Endothelial cell of umbilical vein (primary cell): ENCODE measurements around the gene ARPC2. TPM values are rescaled to one million over a fixed set of nuclear protein-coding genes. Genes with fewer than 3 reads are reported as not detected.

Experiments
- BruUV-seq: library from RNA; stranded (reverse); fragments of 400-500 nt; replicated peaks from 2 replicates; lab custom pipeline; 2021; lab: Mats Ljungman, UMichigan
- CTCF ChIA-PET: fragments of 300-600, 350-600 bp; sonication (Branson Sonifier 250); formaldehyde crosslinking; loops from one replicate; lab custom pipeline; 2021; ENCODE audit warnings: antibody characterized with exemption, inconsistent platforms; lab: Charles Lee
- POLR2A ChIA-PET: fragments of 300-600, 350-600 bp; sonication (Branson Sonifier 250); formaldehyde crosslinking; loops from one replicate; lab custom pipeline; 2021; ENCODE audit warnings: antibody characterized with exemption, inconsistent platforms; lab: Charles Lee
- DNase-seq: peaks from one replicate; pipeline ENCODE4 v3.0.0-alpha.2; 2011; ENCODE audit warnings: low read depth, low spot score
- FAIRE-seq: peaks from 2 replicates; lab custom pipeline; 2011; peaks lifted over from hg19 to GRCh38; lab: Jason Lieb, UNC
- H2AFZ ChIP-seq: 2 replicates; pipeline ENCODE4 v1.6.0; 2012; ENCODE audit warnings: low read depth, low read length, control low read depth, inconsistent platforms
- H3K27ac ChIP-seq: 2 replicates; pipeline ENCODE4 v1.5.1; 2011; ENCODE audit warnings: low read depth, mild to moderate bottlenecking, control low read depth, low read length, moderate library complexity; ENCODE audit not compliant: insufficient read depth
- H3K27me3 ChIP-seq, 2 experiments: 2 replicates each; pipeline versions ENCODE4 v1.6.0 to v1.6.1; 2011; ENCODE audit warnings: low read length in 2 of 2, mixed read lengths in 1 of 2; ENCODE audit not compliant: control insufficient read depth in 2 of 2, insufficient read depth in 2 of 2
- H3K36me3 ChIP-seq, 2 experiments: 2 replicates in 1 of 2; 3 replicates in 1 of 2; pipeline ENCODE4 v1.5.1; 2011; ENCODE audit warnings: low read length in 2 of 2, mild to moderate bottlenecking in 1 of 2, moderate library complexity in 1 of 2; ENCODE audit not compliant: control insufficient read depth in 2 of 2, insufficient read depth in 2 of 2; ENCODE audit errors: extremely low read depth in 1 of 2
- H3K4me1 ChIP-seq: 3 replicates; pipeline ENCODE4 v1.5.1; 2011; ENCODE audit warnings: mild to moderate bottlenecking, low read length; ENCODE audit not compliant: control insufficient read depth, insufficient read depth; ENCODE audit errors: extremely low read depth
- H3K4me2 ChIP-seq: 2 replicates; pipeline ENCODE4 v1.6.1; 2011; ENCODE audit warnings: low read length, control low read depth, mixed read lengths; ENCODE audit not compliant: insufficient read depth
- H3K4me3 ChIP-seq, 3 experiments: fragments of 200-600 bp in 1 of 3; sonication (generic), shearing (Covaris generic) in 1 of 3; replicated peaks in 1 of 3; 2 replicates each; pipeline ENCODE4 v1.5.1; 2011 to 2016; ENCODE audit warnings: control low read depth in 3 of 3, low read length in 3 of 3, mild to moderate bottlenecking in 2 of 3, inconsistent platforms in 1 of 3, low read depth in 1 of 3, moderate library complexity in 1 of 3; ENCODE audit not compliant: insufficient read depth in 1 of 3
- H3K79me2 ChIP-seq: 2 replicates; pipeline ENCODE4 v1.6.0; 2012; ENCODE audit warnings: low read length, inconsistent platforms; ENCODE audit not compliant: control insufficient read depth, insufficient read depth
- H3K9ac ChIP-seq: replicated peaks from 2 replicates; pipeline ENCODE3; 2011; ENCODE audit warnings: low read length, control low read depth; ENCODE audit not compliant: insufficient read depth; ENCODE audit errors: extremely low read depth
- H3K9me1 ChIP-seq: replicated peaks from 3 replicates; pipeline ENCODE4 v1.6.0; 2011; ENCODE audit warnings: mild to moderate bottlenecking, low read length; ENCODE audit not compliant: control insufficient read depth, insufficient read depth; ENCODE audit errors: extremely low read depth
- H3K9me3 ChIP-seq: replicated peaks from 2 replicates; pipeline ENCODE4 v1.5.1; 2012; ENCODE audit warnings: low read length, inconsistent platforms; ENCODE audit not compliant: control insufficient read depth, insufficient read depth
- H4K20me1 ChIP-seq: replicated peaks from 2 replicates; pipeline ENCODE3; 2011; ENCODE audit warnings: mild to moderate bottlenecking, low read length; ENCODE audit not compliant: control insufficient read depth, insufficient read depth; ENCODE audit errors: extremely low read depth
- EZH2 ChIP-seq: IDR thresholded peaks from 2 replicates; pipeline ENCODE4 v1.6.1; 2012; ENCODE audit warnings: borderline replicate concordance, low read depth, mild to moderate bottlenecking, moderate library complexity, low read length, inconsistent platforms; ENCODE audit not compliant: severe bottlenecking
- FOS ChIP-seq: IDR thresholded peaks from 2 replicates; pipeline ENCODE4 v1.6.1; 2011; ENCODE audit warnings: mild to moderate bottlenecking, low read length, moderate library complexity, borderline replicate concordance; ENCODE audit not compliant: insufficient read depth
- GATA2 ChIP-seq: IDR thresholded peaks from 2 replicates; pipeline ENCODE4 v1.7.0; 2011; ENCODE audit warnings: low read depth, mild to moderate bottlenecking, moderate library complexity, mixed read lengths, low read length; ENCODE audit not compliant: insufficient read length, insufficient read depth
- JUN ChIP-seq: IDR thresholded peaks from 2 replicates; pipeline ENCODE4 v1.6.1; 2011; ENCODE audit warnings: borderline replicate concordance, low read depth; ENCODE audit not compliant: insufficient read length, insufficient read depth
- MYC ChIP-seq: IDR thresholded peaks from one replicate; pipeline ENCODE4 v1.6.1; 2011; ENCODE audit warnings: mild to moderate bottlenecking, low read depth, low read length
- POLR2A ChIP-seq: IDR thresholded peaks from 2 replicates; pipeline ENCODE4 v1.6.1; 2012; ENCODE audit warnings: low read depth, mild to moderate bottlenecking, control low read depth, low read length
- POLR2AphosphoS5 ChIP-seq: IDR thresholded peaks from 2 replicates; pipeline ENCODE4 v1.6.1; 2012; ENCODE audit warnings: low read depth, mild to moderate bottlenecking, control low read depth, low read length, moderate library complexity; ENCODE audit not compliant: insufficient read depth
- dilution Hi-C: fragments of 300-500 bp; cut with MboI; formaldehyde crosslinking; loops from one replicate; pipeline ENCODE4 v1.15.0; 2019; ENCODE audit warnings: low sequenced_read_pairs; ENCODE audit not compliant: extremely low pct_ligation_motif_present
- intact Hi-C: fragments of 100-400 bp; cut with micrococcal nuclease; formaldehyde crosslinking; loops from one replicate; pipeline ENCODE4 v1.10.0; 2022
- polyA plus RNA-seq, 4 experiments: library from polyadenylated mRNA; depleted of rRNA in 3 of 4; stranded (reverse) in 3 of 4; unstranded in 1 of 4; fragments of >200 nt; gene quantifications; 2 replicates each; pipeline versions ENCODE4 v1.2.1 to v1.2.3, GENCODE V29; 2011 to 2012; ENCODE audit warnings: missing spikeins in 1 of 4
- total RNA-seq: library from RNA; stranded (reverse); gene quantifications from 2 replicates; pipeline ENCODE4 v1.2.3, GENCODE V29; 2021
- TF ChIP-seq, protein P1 (sequence below): IDR thresholded peaks from 2 replicates; pipeline ENCODE4 v1.6.1; 2011; ENCODE audit not compliant: insufficient read depth, insufficient read length
- TF ChIP-seq, protein P2 (sequence below), 2 donors: IDR thresholded peaks; 1 replicate in 1 of 2; 2 replicates in 1 of 2; pipeline ENCODE4 v1.5.1; 2011; ENCODE audit warnings: low read length in 2 of 2, mild to moderate bottlenecking in 2 of 2, moderate library complexity in 2 of 2, control low read depth in 1 of 2, inconsistent platforms in 1 of 2, low read depth in 1 of 2; ENCODE audit not compliant: insufficient read depth in 1 of 2; ENCODE audit errors: extremely low read depth in 1 of 2

ARPC2 gene
- total and polyA plus RNA-seq, 2 donors (not counting 3 experiments of a cell fraction or from before 2014, with no cell fraction given): 417 to 455 TPM

DNA sequence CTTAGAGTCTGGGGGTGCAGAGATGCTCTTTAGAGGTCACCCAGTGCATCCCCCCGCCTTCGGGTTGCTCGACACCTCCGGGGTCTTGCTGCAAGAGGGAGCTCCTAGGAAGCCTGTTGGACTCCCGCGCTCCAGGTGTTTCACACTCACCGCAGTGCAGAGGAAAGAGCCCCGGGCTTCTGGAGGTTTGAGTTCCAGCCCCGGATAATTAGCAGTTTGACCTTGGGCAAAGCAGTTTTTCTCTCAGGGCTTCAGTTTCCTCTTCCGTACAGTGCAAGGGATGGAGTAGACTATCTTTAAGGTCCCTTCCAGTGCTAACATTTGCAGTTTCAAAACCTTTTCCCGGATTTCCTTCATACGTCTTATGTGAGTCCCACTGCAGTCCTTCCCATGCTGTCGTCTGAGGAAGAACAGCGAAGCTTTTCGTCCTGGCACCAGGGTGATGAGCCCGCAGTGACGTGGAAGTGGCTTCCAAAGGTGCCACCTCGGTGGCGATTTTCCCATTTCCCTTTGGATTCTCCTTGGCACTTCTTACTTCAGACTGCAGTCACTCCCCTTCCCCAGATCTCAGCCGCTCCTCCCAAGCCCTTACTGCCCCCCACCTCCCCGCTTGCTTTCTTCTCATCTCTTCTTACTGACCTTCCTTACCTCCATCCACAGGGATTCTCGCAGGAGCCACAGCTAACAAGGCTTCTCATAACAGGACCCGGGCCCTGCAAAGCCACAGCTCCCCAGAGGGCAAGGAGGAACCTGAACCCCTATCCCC is 53.9 kb downstream of the ARPC2 start:
- intact Hi-C loops (loop anchor here (1.0 to 5.0 kb wide), 5 partner anchors 52 to 376 kb away; partner anchors contain the start of genes ARPC2, CNOT9 and USP37), dilution Hi-C loops (no loop called here)
- H3K9me1 ChIP-seq: no peaks in the 10 kb centered on the region
- peaks cover 19% of the 10 kb centered on the region for H3K4me1 ChIP-seq
- ChIA-PET POLR2A (interaction anchor here (0.7 to 1.4 kb wide), 6 partner anchors 9 to 54 kb away, joined by 3 to 6 read pairs (median 4); no protein-coding TSS in a partner anchor), CTCF (interaction anchor here (0.7 to 7.0 kb wide), 14 partner anchors 10 to 417 kb away, joined by 3 to 99 read pairs (median 8); partner anchors contain the start of genes CATIP, CTDSP1, GPBAR1 and TMBIM1)
- DNase-seq (peak; percentile 33), FAIRE-seq (peak; percentile 38)
- H3K36me3 ChIP-seq: peaks cover 14 to 39% of the 10 kb centered on the region in 2 experiments
- H4K20me1 ChIP-seq: no peaks in the 10 kb centered on the region
- no peaks in the 10 kb centered on the region for H3K27me3 ChIP-seq
- no peak overlapping the region for H3K27ac ChIP-seq
- peaks cover 7% of the 10 kb centered on the region for H3K79me2 ChIP-seq
- no peak for TF ChIP-seq GATA2
- peak; percentile 37 for TF ChIP-seq POLR2A
- TF ChIP-seq MYC: no peak
- TF ChIP-seq EZH2: no peak
- TF ChIP-seq JUN: no peak
- peak; percentile 5 for TF ChIP-seq POLR2AphosphoS5
- H3K9ac ChIP-seq: peak overlapping the region; percentile 58
- BruUV-seq: TSS peak; percentile 26
- H3K4me3 ChIP-seq: peak overlapping the region; percentile 45 to 88 (median 87)
- H2AFZ ChIP-seq: peak overlapping the region; percentile 79
- no peaks in the 10 kb centered on the region for H3K9me3 ChIP-seq
- H3K4me2 ChIP-seq: peak overlapping the region; percentile 93

DNA sequence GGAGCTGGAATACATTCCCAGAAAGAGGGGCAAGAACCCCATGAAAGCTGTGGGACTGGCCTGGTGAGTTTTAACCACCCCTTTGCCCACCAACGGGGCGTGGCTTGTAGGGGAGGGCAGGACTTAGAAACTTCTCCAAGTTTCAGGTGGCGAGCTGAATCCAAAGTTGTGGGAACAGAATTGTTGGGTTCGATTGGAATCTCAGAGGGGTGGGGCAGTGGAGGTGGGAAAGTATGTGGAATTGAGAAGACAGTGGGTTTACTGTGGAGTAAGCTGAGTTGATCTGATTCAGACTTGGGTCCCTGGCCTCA is 54.5 kb downstream of the ARPC2 start:
- H3K9me3 ChIP-seq: no peaks in the 10 kb centered on the region
- POLR2A ChIA-PET: interaction anchor here (1.1 to 1.4 kb wide), 2 partner anchors 11 to 16 kb away, joined by 3 to 5 read pairs; no protein-coding TSS in a partner anchor
- no peak for FAIRE-seq
- dilution Hi-C loops (no loop called here), intact Hi-C loops (loop anchor here (2.0 to 5.0 kb wide), 2 partner anchors 51 to 376 kb away; no protein-coding TSS in a partner anchor)
- H2AFZ ChIP-seq: no peak overlapping the region
- BruUV-seq: no TSS peak
- peak overlapping the region; percentile 93 for H3K4me2 ChIP-seq
- no peaks in the 10 kb centered on the region for H4K20me1 ChIP-seq
- TF ChIP-seq MYC (no peak), GATA2 (no peak), POLR2A (no peak), JUN (no peak), POLR2AphosphoS5 (no peak), EZH2 (no peak), FOS (no peak)
- TF ChIP-seq, protein P1, sequence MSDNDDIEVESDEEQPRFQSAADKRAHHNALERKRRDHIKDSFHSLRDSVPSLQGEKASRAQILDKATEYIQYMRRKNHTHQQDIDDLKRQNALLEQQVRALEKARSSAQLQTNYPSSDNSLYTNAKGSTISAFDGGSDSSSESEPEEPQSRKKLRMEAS: no peak
- TF ChIP-seq, protein P2, sequence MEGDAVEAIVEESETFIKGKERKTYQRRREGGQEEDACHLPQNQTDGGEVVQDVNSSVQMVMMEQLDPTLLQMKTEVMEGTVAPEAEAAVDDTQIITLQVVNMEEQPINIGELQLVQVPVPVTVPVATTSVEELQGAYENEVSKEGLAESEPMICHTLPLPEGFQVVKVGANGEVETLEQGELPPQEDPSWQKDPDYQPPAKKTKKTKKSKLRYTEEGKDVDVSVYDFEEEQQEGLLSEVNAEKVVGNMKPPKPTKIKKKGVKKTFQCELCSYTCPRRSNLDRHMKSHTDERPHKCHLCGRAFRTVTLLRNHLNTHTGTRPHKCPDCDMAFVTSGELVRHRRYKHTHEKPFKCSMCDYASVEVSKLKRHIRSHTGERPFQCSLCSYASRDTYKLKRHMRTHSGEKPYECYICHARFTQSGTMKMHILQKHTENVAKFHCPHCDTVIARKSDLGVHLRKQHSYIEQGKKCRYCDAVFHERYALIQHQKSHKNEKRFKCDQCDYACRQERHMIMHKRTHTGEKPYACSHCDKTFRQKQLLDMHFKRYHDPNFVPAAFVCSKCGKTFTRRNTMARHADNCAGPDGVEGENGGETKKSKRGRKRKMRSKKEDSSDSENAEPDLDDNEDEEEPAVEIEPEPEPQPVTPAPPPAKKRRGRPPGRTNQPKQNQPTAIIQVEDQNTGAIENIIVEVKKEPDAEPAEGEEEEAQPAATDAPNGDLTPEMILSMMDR (IDR thresholded peaks at IDR 0.05; ENCODE audit: extremely low read depth in 1 of 2, insufficient read depth in 1 of 2, low read depth in 1 of 2, low read length in 2 of 2): no peak
- H3K4me1 ChIP-seq: peaks cover 19% of the 10 kb centered on the region
- H3K79me2 ChIP-seq: peaks cover 7% of the 10 kb centered on the region
- CTCF ChIA-PET: interaction anchor here (0.7 to 7.0 kb wide), 12 partner anchors 14 to 576 kb away, joined by 3 to 99 read pairs (median 8); partner anchors contain the start of genes CATIP, CTDSP1 and TMBIM1
- H3K36me3 ChIP-seq: peaks cover 14 to 40% of the 10 kb centered on the region in 2 experiments
- no peak for DNase-seq
- no peak overlapping the region for H3K9ac ChIP-seq
- H3K27ac ChIP-seq: no peak overlapping the region
- no peaks in the 10 kb centered on the region for H3K9me1 ChIP-seq
- peak overlapping the region in 1 of 3 experiments; percentile 45 for H3K4me3 ChIP-seq
- no peaks in the 10 kb centered on the region for H3K27me3 ChIP-seq
